Esophagus squamous epithelium (tissue), 4 donors: ENCODE data around the gene GPBP1.

ENCODE experiments used
- CTCF ChIP-seq, 6 experiments: fragments of 450-650 bp in 4 of 6; fragments of 200-600 bp in 2 of 6; sonication (generic) in 2 of 6; IDR thresholded peaks; one replicate each; pipeline ENCODE4 v1.5.1; 2016 to 2019; ENCODE audit warnings: antibody characterized with exemption in 6 of 6, mild to moderate bottlenecking in 4 of 6, moderate library complexity in 4 of 6
- POLR2A ChIP-seq, 4 donors: fragments of 450-650 bp; IDR thresholded peaks; one replicate each; pipeline ENCODE4 v1.6.1; 2017; ENCODE audit warnings: antibody characterized with exemption in 4 of 4, mild to moderate bottlenecking in 4 of 4, moderate library complexity in 3 of 4

DNA sequence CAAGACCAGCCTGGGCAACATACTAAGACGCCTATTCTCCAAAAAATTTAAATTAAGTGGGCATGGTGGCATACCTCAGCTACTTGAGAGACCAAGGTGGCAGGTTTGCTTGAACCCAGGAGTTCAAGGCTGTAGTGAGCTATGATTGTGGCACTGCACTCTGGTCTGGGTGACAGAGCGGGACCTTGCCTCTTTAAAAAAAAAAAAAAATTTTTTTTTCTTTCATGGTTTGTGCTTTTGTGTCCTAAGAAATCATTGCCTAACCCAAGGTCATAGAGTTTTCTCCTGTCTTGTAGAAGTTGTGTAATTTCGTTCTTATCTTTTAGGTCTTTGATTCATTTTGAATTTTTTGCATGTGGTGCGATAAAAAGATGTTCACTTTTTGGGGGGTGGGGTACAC lies 12.3 kb downstream of the GPBP1 start:
- TF ChIP-seq CTCF (IDR thresholded peaks at IDR 0.05) (no peak), POLR2A (IDR thresholded peaks at IDR 0.05) (no peak)
